ENCODE data around the gene MAMDC2.

DNA sequence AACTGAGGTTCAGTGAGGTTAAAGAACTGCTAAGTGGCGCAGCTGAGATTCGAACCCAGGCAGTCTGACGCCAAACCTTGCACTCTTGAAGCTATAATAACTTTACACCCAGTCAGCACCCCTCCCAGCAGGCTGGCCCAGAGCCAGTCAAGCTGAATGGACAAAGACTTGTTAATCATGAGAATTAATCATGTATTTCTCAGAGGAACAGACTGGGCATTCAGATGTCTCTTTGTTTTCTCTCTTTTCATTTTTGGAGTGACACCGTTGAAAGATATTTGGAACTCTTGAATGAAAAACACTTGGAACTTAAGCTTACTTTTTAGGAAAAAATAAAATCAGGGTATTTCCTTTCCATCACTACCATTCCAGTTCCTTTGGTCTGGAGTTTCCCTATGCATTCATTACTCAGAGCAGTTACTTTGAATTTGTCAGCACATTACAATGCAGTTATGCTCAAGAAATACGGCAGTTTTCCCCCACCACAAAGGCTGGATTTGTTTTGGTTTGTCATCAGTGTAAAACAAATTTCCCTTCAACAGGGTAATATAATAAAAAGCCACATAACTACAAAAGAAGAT is 22.6 kb upstream of the MAMDC2 start:
- TF ChIP-seq, protein P1, sequence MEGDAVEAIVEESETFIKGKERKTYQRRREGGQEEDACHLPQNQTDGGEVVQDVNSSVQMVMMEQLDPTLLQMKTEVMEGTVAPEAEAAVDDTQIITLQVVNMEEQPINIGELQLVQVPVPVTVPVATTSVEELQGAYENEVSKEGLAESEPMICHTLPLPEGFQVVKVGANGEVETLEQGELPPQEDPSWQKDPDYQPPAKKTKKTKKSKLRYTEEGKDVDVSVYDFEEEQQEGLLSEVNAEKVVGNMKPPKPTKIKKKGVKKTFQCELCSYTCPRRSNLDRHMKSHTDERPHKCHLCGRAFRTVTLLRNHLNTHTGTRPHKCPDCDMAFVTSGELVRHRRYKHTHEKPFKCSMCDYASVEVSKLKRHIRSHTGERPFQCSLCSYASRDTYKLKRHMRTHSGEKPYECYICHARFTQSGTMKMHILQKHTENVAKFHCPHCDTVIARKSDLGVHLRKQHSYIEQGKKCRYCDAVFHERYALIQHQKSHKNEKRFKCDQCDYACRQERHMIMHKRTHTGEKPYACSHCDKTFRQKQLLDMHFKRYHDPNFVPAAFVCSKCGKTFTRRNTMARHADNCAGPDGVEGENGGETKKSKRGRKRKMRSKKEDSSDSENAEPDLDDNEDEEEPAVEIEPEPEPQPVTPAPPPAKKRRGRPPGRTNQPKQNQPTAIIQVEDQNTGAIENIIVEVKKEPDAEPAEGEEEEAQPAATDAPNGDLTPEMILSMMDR (IDR thresholded peaks at IDR 0.05; ENCODE audit: insufficient read depth, low read length, poor library complexity, severe bottlenecking), result no peak
- no peak for TF ChIP-seq EZH2phosphoT487 (conservative IDR thresholded peaks at IDR 0.05; ENCODE audit: low read length)
